HL-60 (cell line): ENCODE data around the gene HS1BP3.

ENCODE experiments used
- DNase-seq, 2 experiments: peaks; one replicate each; pipeline ENCODE4 v3.0.0-alpha.2; 2010 to 2020; ENCODE audit warnings: low read depth in 1 of 2, low spot score in 1 of 2
- H3K27ac ChIP-seq: fragments of 250-450 bp; sonication (Bioruptor Pico); replicated peaks from 2 replicates; pipeline ENCODE4 v1.5.1; 2020; ENCODE audit warnings: mild to moderate bottlenecking, moderate library complexity
- H3K27me3 ChIP-seq: fragments of 250-450 bp; sonication (Bioruptor Pico); 2 replicates; pipeline ENCODE4 v1.5.1; 2021; ENCODE audit warnings: mild to moderate bottlenecking, moderate library complexity; ENCODE audit not compliant: insufficient read depth, poor library complexity, severe bottlenecking
- H3K4me3 ChIP-seq: replicated peaks from 2 replicates; pipeline ENCODE4 v1.5.1; 2011; ENCODE audit warnings: mild to moderate bottlenecking, control low read depth, low read length; ENCODE audit not compliant: insufficient read depth
- CTCF ChIP-seq: IDR thresholded peaks from one replicate; pipeline ENCODE4 v1.5.1; 2011; ENCODE audit warnings: low read length, control low read depth, inconsistent platforms; ENCODE audit not compliant: insufficient read depth
- GABPA ChIP-seq: IDR thresholded peaks from 2 replicates; pipeline ENCODE4 v1.6.1; 2012; ENCODE audit warnings: low read depth
- POLR2AphosphoS5 ChIP-seq: IDR thresholded peaks from 2 replicates; pipeline ENCODE4 v1.6.1; 2012; ENCODE audit warnings: low read depth
- REST ChIP-seq: IDR thresholded peaks from 2 replicates; pipeline ENCODE4 v1.6.1; 2012; ENCODE audit warnings: low read depth; ENCODE audit not compliant: insufficient replicate concordance
- SPI1 ChIP-seq: IDR thresholded peaks from 2 replicates; pipeline ENCODE4 v1.6.1; 2012; ENCODE audit warnings: low read depth, mild to moderate bottlenecking, borderline replicate concordance

Gene HS1BP3

DNA sequence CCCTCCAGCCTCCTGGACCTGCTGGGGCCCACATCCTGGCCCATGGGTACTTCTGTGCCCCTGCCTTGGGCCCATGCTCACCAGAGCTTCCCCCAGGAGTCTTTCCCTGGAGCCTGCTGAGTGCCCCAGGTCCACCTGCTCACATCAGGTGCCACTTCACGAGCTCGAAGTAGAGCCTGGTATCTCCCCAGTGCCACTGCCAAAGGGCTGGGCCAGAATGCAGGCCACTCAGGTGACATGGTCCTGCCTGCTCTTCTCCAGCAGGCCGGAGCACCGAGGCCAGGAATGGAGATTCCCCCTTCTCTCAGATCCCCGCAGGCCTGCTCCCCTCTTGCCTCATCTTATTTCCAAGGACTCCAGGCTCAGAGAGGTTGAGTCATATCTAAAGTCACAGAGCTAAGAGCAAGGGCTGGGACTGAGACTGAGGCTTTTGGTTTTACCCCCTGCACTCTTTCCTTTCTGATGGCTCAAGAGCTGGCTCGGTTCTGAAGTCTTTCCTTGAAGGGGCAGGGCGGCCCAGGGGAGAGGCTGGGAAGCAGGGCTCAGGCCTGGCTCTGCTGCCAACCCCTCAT lies 79.2 kb downstream of the HS1BP3 start:
- TF ChIP-seq POLR2AphosphoS5 (no peak), REST (no peak), SPI1 (no peak), GABPA (no peak), CTCF (no peak)
- DNase-seq, result no peak
- no peak overlapping the region for H3K27ac ChIP-seq
- H3K27me3 ChIP-seq, result no peaks in the 10 kb centered on the region
- H3K4me3 ChIP-seq, result no peak overlapping the region

GRCh38 chr2:20571231-20571630 lies 79.7 kb downstream of the HS1BP3 start:
- Histone ChIP-seq H3K27me3 (no peaks in the 10 kb centered on the region), H3K27ac (no peak overlapping the region), H3K4me3 (no peak overlapping the region)
- DNase-seq, result no peak
- TF ChIP-seq CTCF (no peak), SPI1 (no peak), REST (no peak), GABPA (no peak)

- H3K27me3 ChIP-seq, result no peaks in the 10 kb centered on the region
- no peak overlapping the region for H3K27ac ChIP-seq
- no peak overlapping the region for H3K4me3 ChIP-seq
- no peak for TF ChIP-seq REST
- no peak for TF ChIP-seq POLR2AphosphoS5
- no peak for TF ChIP-seq CTCF
- TF ChIP-seq GABPA, result no peak
- TF ChIP-seq SPI1, result no peak
- no peak for DNase-seq
Observed at GRCh38 chr2:20570249-20570648, 80.6 kb downstream of the HS1BP3 start.
